Sigmoid colon (tissue), 7 donors: ENCODE measurements around the gene RIMS4. TPM values are rescaled to one million over a fixed set of nuclear protein-coding genes. Genes with fewer than 3 reads are reported as not detected.

Experiments used
- DNase-seq: peaks from one replicate; pipeline ENCODE4 v3.0.0-alpha.2; 2019
- H3K27ac ChIP-seq, 4 donors: fragments of 200-600 bp; sonication (generic); one replicate each; pipeline ENCODE4 v1.5.1; 2016 to 2019; ENCODE audit warnings: mild to moderate bottlenecking in 1 of 4
- H3K27me3 ChIP-seq, 3 donors: fragments of 200-600 bp; sonication (generic); one replicate each; pipeline ENCODE4 v1.5.1; 2019; ENCODE audit warnings: mild to moderate bottlenecking in 1 of 3
- H3K36me3 ChIP-seq, 4 donors: fragments of 200-600 bp; sonication (generic); one replicate each; pipeline ENCODE4 v1.5.1; 2016 to 2019
- H3K4me1 ChIP-seq, 4 donors: fragments of 200-600 bp; sonication (generic); one replicate each; pipeline ENCODE4 v1.5.1; 2017 to 2019
- H3K4me3 ChIP-seq, 4 donors: fragments of 200-600 bp; sonication (generic); one replicate each; pipeline ENCODE4 v1.5.1; 2017 to 2019; ENCODE audit warnings: mild to moderate bottlenecking in 2 of 4, moderate library complexity in 1 of 4
- H3K9me3 ChIP-seq, 4 donors: fragments of 200-600 bp in 3 of 4; sonication (generic) in 3 of 4; one replicate each; pipeline versions ENCODE4 v1.5.1 to v1.6.1; 2013 to 2019
- EP300 ChIP-seq, 4 donors: sonication (generic); formaldehyde crosslinking; IDR thresholded peaks; one replicate each; pipeline ENCODE4 v1.6.1; 2017; ENCODE audit warnings: antibody characterized with exemption in 4 of 4
- POLR2A ChIP-seq, 2 donors: fragments of 450-650 bp; IDR thresholded peaks; one replicate each; pipeline ENCODE4 v1.6.1; 2016; ENCODE audit warnings: antibody characterized with exemption in 2 of 2, mild to moderate bottlenecking in 2 of 2, moderate library complexity in 2 of 2
- POLR2AphosphoS5 ChIP-seq, 4 donors: sonication (generic); formaldehyde crosslinking; IDR thresholded peaks; one replicate each; pipeline ENCODE4 v1.6.1; 2017; ENCODE audit warnings: antibody characterized with exemption in 4 of 4
- WGBS, 2 donors: extraction: QIAGEN DNeasy Blood & Tissue Kit; methylation state at CpG; one replicate each; pipeline ENCODE4 v1.1.7; 2013; 5-methylcytosine and 5-hydroxymethylcytosine counted together
- intact Hi-C: fragments of 100-400 bp; cut with DNase I; formaldehyde crosslinking; loops from one replicate; pipeline ENCODE4 v1.15.1; 2023
- polyA plus RNA-seq, 3 donors: library from polyadenylated mRNA; stranded (reverse); fragments of 200-250 nt; gene quantifications; one replicate each; pipeline ENCODE4 v1.2.3, GENCODE V29; 2013
- total RNA-seq, 4 donors: library from RNA; depleted of rRNA; stranded (reverse); fragments of >200 nt; gene quantifications; one replicate each; pipeline ENCODE4 v1.1.0, GENCODE V29; 2016
- TF ChIP-seq, protein P1 (sequence below), 4 experiments: fragments of 450-650 bp in 3 of 4; fragments of 200-600 bp in 1 of 4; IDR thresholded peaks; one replicate each; pipeline ENCODE4 v1.5.1; 2016 to 2019; ENCODE audit warnings: antibody characterized with exemption in 4 of 4, mild to moderate bottlenecking in 3 of 4, moderate library complexity in 2 of 4
- donor health status: healthy with polysubstance abuse.
- donor health status: Bipolar disorder and iron deficiency.
- donor health status: healthy.

RIMS4 gene
- total and polyA plus RNA-seq, 7 donors: 0.14 to 2.1 (median 0.55) TPM

DNA sequence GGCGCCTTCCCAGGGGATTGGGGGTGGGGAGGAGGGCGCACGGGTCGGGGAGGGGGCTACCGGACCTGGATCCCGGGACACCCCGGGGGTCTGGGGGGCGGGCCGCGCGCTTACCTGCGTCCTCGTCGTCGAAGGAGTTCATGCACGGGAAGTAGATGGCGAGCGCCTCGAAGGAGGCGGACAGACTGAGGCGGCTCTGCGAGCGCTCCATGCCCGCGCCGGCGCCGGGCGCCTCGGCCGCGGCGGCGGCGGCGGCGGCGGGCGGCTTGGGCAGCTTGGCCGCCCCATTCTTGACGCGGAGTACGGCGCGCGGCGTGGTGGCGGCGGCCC lies 320 bp downstream of the RIMS4 start:
- Histone ChIP-seq H3K4me3 (peak overlapping the region in 2 of 4 donors; percentile 16 to 17), H3K4me1 (peaks cover 0 to 8% (median 5%) of the 10 kb centered on the region in 4 donors), H3K9me3 (peaks cover 8 to 10% (median 9%) of the 10 kb centered on the region in 4 donors), H3K27me3 (peaks cover 18 to 69% (median 49%) of the 10 kb centered on the region in 3 donors), H3K27ac (no peak overlapping the region), H3K36me3 (no peaks in the 10 kb centered on the region)
- TF ChIP-seq POLR2A (IDR thresholded peaks at IDR 0.05) (no peak), POLR2AphosphoS5 (IDR thresholded peaks at IDR 0.05) (no peak), EP300 (IDR thresholded peaks at IDR 0.05) (no peak)
- TF ChIP-seq, protein P1, sequence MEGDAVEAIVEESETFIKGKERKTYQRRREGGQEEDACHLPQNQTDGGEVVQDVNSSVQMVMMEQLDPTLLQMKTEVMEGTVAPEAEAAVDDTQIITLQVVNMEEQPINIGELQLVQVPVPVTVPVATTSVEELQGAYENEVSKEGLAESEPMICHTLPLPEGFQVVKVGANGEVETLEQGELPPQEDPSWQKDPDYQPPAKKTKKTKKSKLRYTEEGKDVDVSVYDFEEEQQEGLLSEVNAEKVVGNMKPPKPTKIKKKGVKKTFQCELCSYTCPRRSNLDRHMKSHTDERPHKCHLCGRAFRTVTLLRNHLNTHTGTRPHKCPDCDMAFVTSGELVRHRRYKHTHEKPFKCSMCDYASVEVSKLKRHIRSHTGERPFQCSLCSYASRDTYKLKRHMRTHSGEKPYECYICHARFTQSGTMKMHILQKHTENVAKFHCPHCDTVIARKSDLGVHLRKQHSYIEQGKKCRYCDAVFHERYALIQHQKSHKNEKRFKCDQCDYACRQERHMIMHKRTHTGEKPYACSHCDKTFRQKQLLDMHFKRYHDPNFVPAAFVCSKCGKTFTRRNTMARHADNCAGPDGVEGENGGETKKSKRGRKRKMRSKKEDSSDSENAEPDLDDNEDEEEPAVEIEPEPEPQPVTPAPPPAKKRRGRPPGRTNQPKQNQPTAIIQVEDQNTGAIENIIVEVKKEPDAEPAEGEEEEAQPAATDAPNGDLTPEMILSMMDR (IDR thresholded peaks at IDR 0.05): no peak
- 1 to 2% methylated on average over 49 of the region's 49 CpGs for WGBS, 2 donors
- no peak for DNase-seq
- intact Hi-C loops: no loop called here

- peaks cover 0 to 8% (median 5%) of the 10 kb centered on the region in 4 donors for H3K4me1 ChIP-seq
- DNase-seq: no peak
- TF ChIP-seq POLR2AphosphoS5 (IDR thresholded peaks at IDR 0.05): no peak
- TF ChIP-seq, protein P1 (IDR thresholded peaks at IDR 0.05): no peak
- no peak for TF ChIP-seq POLR2A (IDR thresholded peaks at IDR 0.05)
- TF ChIP-seq EP300 (IDR thresholded peaks at IDR 0.05): no peak
- H3K9me3 ChIP-seq: peaks cover 8 to 10% (median 9%) of the 10 kb centered on the region in 4 donors
- peak overlapping the region in 2 of 4 donors; percentile 16 to 17 for H3K4me3 ChIP-seq
- H3K36me3 ChIP-seq: no peaks in the 10 kb centered on the region
- H3K27me3 ChIP-seq: peaks cover 18 to 74% (median 53%) of the 10 kb centered on the region in 3 donors
- intact Hi-C loops: no loop called here
- 12 to 41% methylated on average over 34 of the region's 34 CpGs for WGBS, 2 donors
- no peak overlapping the region for H3K27ac ChIP-seq
Measured at GRCh38 chr20:44809380-44810060, 826 bp downstream of the RIMS4 start.

- intact Hi-C loops: no loop called here
- H3K4me3 ChIP-seq: no peak overlapping the region
- no peak overlapping the region for H3K27ac ChIP-seq
- H3K27me3 ChIP-seq: peaks cover 18 to 92% (median 53%) of the 10 kb centered on the region in 3 donors
- H3K9me3 ChIP-seq: peaks cover 8 to 10% (median 9%) of the 10 kb centered on the region in 4 donors
- H3K4me1 ChIP-seq: peaks cover 0 to 8% (median 5%) of the 10 kb centered on the region in 4 donors
- TF ChIP-seq EP300 (IDR thresholded peaks at IDR 0.05) (no peak), POLR2AphosphoS5 (IDR thresholded peaks at IDR 0.05) (no peak), POLR2A (IDR thresholded peaks at IDR 0.05) (no peak)
- TF ChIP-seq, protein P1 (IDR thresholded peaks at IDR 0.05): no peak
- 88 to 93% methylated on average over 4 of the region's 4 CpGs for WGBS, 2 donors
- DNase-seq: no peak
- H3K36me3 ChIP-seq: no peaks in the 10 kb centered on the region
Measured at GRCh38 chr20:44807684-44808056, 2.7 kb downstream of the RIMS4 start.

GRCh38 chr20:44807051-44807683 lies 3.2 kb downstream of the RIMS4 start:
- H3K4me1 ChIP-seq: peaks cover 0 to 8% (median 5%) of the 10 kb centered on the region in 4 donors
- H3K36me3 ChIP-seq: no peaks in the 10 kb centered on the region
- H3K9me3 ChIP-seq: peaks cover 4 to 9% (median 6%) of the 10 kb centered on the region in 4 donors
- TF ChIP-seq POLR2AphosphoS5 (IDR thresholded peaks at IDR 0.05) (no peak), POLR2A (IDR thresholded peaks at IDR 0.05) (no peak), EP300 (IDR thresholded peaks at IDR 0.05) (no peak)
- TF ChIP-seq, protein P1 (IDR thresholded peaks at IDR 0.05): no peak
- intact Hi-C loops: no loop called here
- peaks cover 18 to 94% (median 53%) of the 10 kb centered on the region in 3 donors for H3K27me3 ChIP-seq
- no peak for DNase-seq
- no peak overlapping the region for H3K4me3 ChIP-seq
- 65 to 77% methylated on average over 7 of the region's 7 CpGs for WGBS, 2 donors
- H3K27ac ChIP-seq: no peak overlapping the region
